AG04450 (cell line): ENCODE results near the gene NCOA3. TPM values are rescaled to one million over a fixed set of nuclear protein-coding genes. Genes with fewer than 3 reads are reported as not detected.

Experiments used
- CTCF ChIA-PET: fragments of 300-600, 350-600 bp; formaldehyde crosslinking; extraction: SDS; loops from one replicate; lab custom pipeline; 2022; ENCODE audit warnings: antibody characterized with exemption, inconsistent platforms; lab: Charles Lee
- POLR2A ChIA-PET: fragments of 350-600 bp; formaldehyde crosslinking; extraction: SDS; loops from one replicate; lab custom pipeline; 2021; ENCODE audit warnings: antibody characterized with exemption, inconsistent platforms; lab: Yijun Ruan, JAX
- DNase-seq: peaks from one replicate; pipeline ENCODE4 v3.0.0-alpha.2; 2011; ENCODE audit warnings: low read depth, low spot score
- H3K27ac ChIP-seq: one replicate; pipeline ENCODE4 v1.5.1; 2012; ENCODE audit warnings: low read depth, low read length, control low read depth
- H3K27me3 ChIP-seq: one replicate; pipeline ENCODE4 v1.6.0; 2012; ENCODE audit warnings: low read length; ENCODE audit not compliant: control insufficient read depth, insufficient read depth
- H3K4me3 ChIP-seq: 2 replicates; pipeline ENCODE4 v1.5.1; 2011; ENCODE audit warnings: mild to moderate bottlenecking, low read depth, low read length, control low read depth
- H3K9me3 ChIP-seq: 2 replicates; pipeline ENCODE4 v1.5.1; 2012; ENCODE audit warnings: low read length; ENCODE audit not compliant: control insufficient read depth, insufficient read depth
- polyA plus RNA-seq: library from polyadenylated mRNA; depleted of rRNA; stranded (reverse); fragments of >200 nt; gene quantifications from 2 replicates; pipeline ENCODE4 v1.2.3, GENCODE V29; 2011
- TF ChIP-seq, protein P1 (sequence below): IDR thresholded peaks from 2 replicates; pipeline ENCODE4 v1.5.1; 2011; ENCODE audit warnings: low read depth, low read length, control low read depth, inconsistent platforms

Gene NCOA3
- polyA plus RNA-seq, 1 experiment, result 25.4 TPM

GRCh38 chr20:47668313-47669151 is 166.8 kb downstream of the NCOA3 start:
- Histone ChIP-seq H3K27ac (no peak overlapping the region), H3K9me3 (no peaks in the 10 kb centered on the region), H3K4me3 (no peak overlapping the region), H3K27me3 (peaks cover 9% of the 10 kb centered on the region)
- ChIA-PET POLR2A (no interaction called here), CTCF (interaction anchor here (2.1 kb wide), 1 partner anchor 953 kb away, joined by 13 read pairs; no protein-coding TSS in a partner anchor)
- TF ChIP-seq, protein P1, sequence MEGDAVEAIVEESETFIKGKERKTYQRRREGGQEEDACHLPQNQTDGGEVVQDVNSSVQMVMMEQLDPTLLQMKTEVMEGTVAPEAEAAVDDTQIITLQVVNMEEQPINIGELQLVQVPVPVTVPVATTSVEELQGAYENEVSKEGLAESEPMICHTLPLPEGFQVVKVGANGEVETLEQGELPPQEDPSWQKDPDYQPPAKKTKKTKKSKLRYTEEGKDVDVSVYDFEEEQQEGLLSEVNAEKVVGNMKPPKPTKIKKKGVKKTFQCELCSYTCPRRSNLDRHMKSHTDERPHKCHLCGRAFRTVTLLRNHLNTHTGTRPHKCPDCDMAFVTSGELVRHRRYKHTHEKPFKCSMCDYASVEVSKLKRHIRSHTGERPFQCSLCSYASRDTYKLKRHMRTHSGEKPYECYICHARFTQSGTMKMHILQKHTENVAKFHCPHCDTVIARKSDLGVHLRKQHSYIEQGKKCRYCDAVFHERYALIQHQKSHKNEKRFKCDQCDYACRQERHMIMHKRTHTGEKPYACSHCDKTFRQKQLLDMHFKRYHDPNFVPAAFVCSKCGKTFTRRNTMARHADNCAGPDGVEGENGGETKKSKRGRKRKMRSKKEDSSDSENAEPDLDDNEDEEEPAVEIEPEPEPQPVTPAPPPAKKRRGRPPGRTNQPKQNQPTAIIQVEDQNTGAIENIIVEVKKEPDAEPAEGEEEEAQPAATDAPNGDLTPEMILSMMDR, result no peak
- DNase-seq, result no peak

DNA sequence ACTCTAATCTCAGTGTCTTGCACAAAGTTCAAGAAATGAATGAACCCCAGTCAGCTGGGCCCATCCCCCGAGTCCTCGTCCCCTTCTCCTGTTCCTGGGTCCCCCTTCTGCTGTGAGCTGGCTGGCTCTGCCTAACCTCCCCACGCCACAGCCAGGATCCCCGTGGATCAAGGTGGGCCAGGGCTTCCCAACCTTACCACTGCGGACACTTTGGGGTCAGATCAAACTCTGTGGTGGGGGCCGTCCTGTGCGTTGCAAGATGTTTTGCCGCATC is 167.4 kb downstream of the NCOA3 start:
- Histone ChIP-seq H3K27ac (no peak overlapping the region), H3K4me3 (no peak overlapping the region), H3K27me3 (peaks cover 9% of the 10 kb centered on the region), H3K9me3 (no peaks in the 10 kb centered on the region)
- DNase-seq, result no peak
- TF ChIP-seq, protein P1, result no peak
- ChIA-PET CTCF (interaction anchor here (3.1 kb wide), 1 partner anchor 952 kb away, joined by 22 read pairs; no protein-coding TSS in a partner anchor), POLR2A (no interaction called here)

DNA sequence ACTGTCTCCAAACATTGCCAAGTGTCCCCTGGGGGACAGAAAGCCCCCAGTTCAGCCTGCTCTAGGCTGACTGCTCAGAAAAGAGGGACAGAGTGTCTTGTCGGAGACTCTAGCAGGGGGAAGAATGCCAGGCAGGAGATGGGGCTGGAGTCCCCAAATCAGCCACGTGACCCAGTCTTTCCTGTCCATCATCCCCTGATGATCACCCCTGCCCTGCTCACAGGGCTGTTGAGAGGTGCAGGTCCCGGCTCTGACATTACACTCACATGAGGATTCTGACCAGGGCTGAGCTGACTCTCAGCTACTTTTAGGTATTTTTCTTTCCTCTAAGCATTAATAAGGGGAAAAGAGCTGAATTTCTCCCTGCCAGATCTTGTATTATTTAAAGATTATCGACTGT is 167.8 kb downstream of the NCOA3 start:
- DNase-seq, result no peak
- TF ChIP-seq, protein P1, result no peak
- CTCF ChIA-PET, result interaction anchor here (3.1 kb wide), 1 partner anchor 952 kb away, joined by 22 read pairs; no protein-coding TSS in a partner anchor

DNA sequence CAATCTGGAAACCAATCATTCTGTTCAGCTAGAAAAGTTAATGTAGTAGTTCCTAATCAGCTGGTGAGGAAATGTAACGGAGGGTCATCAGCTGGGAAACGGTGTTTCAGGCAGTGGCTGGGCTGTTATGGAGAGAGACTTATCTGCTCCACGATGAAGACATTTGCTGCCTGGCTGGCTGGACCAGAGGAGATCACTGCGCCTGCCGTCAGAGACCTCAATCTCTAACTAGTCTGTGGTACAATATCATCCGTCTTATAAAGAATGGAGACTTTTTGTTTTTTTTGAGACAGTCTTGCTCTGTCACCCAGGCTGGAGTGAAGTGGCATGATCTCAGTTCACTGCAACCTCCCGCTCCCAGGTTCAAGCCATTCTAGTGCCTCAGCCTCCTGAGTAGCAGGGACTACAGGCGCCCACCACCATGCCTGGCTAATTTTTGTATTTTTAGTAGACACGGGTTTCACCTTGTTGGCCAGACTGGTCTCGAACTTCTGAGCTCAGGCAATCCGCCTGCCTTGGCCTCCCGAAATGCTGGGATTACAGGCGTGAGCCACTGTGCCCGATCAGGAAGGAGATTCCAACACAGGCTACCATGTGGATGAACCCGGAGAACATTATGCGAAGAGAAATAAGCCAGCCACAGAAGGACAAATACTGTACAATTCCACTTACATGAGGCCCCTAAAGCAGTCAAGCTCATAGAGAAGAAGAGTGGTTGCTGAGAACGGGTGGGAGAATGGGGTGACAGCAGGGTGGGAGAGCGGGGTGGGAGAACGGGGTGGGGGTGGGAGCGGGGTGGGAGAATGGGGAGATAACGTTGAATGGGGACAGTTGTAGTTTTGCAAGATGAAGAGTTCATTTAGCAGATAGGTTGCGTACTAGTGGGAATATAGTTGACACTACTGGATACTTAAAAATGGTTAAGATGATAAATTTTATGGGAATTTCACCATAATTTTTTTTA is 168.5 kb downstream of the NCOA3 start:
- Histone ChIP-seq H3K27ac (no peak overlapping the region), H3K4me3 (no peak overlapping the region), H3K9me3 (no peaks in the 10 kb centered on the region), H3K27me3 (peaks cover 9% of the 10 kb centered on the region)
- CTCF ChIA-PET, result interaction anchor here (0.6 to 3.1 kb wide), 3 partner anchors 433 to 955 kb away, joined by 3 to 22 read pairs (median 4); no protein-coding TSS in a partner anchor
- DNase-seq, result no peak
- TF ChIP-seq, protein P1, result no peak
- POLR2A ChIA-PET, result interaction anchor here (0.7 kb wide), 1 partner anchor 1227 kb away, joined by 3 read pairs; no protein-coding TSS in a partner anchor

More for the DNA sequence above, 167.8 kb downstream of the NCOA3 start:
- H3K4me3 ChIP-seq, result no peak overlapping the region
- H3K27ac ChIP-seq, result no peak overlapping the region
- peaks cover 9% of the 10 kb centered on the region for H3K27me3 ChIP-seq
- POLR2A ChIA-PET, result no interaction called here
- no peaks in the 10 kb centered on the region for H3K9me3 ChIP-seq
